GM12878 (cell line): ENCODE results near the gene TTC17.

Experiments
- BRCA1 ChIP-seq: IDR thresholded peaks from 2 replicates; pipeline ENCODE4 v1.6.1; 2011; ENCODE audit warnings: low read depth, low read length, improper control_type of control experiment
- CEBPB ChIP-seq, 2 experiments: fragments of 150-350 bp in 1 of 2; IDR thresholded peaks; 2 replicates each; pipeline ENCODE4 v1.6.1; 2012 to 2014; ENCODE audit warnings: low read depth in 2 of 2, low read length in 2 of 2, borderline replicate concordance in 1 of 2, inconsistent platforms in 1 of 2
- CEBPZ ChIP-seq: fragments of 150-350 bp; IDR thresholded peaks from 2 replicates; pipeline ENCODE4 v1.6.1; 2016; ENCODE audit warnings: low read depth, low read length
- CHD1 ChIP-seq: IDR thresholded peaks from 2 replicates; pipeline ENCODE4 v1.6.1; 2012; ENCODE audit warnings: low read depth, low read length, improper control_type of control experiment
- CTCF ChIP-seq, 3 experiments: IDR thresholded peaks in 2 of 3; conservative IDR thresholded peaks in 1 of 3; 2 replicates each; pipeline ENCODE4 v1.5.1; 2011; ENCODE audit warnings: low read depth in 3 of 3, low read length in 3 of 3, mild to moderate bottlenecking in 3 of 3, control low read depth in 2 of 3, moderate library complexity in 2 of 3, inconsistent platforms in 1 of 3, mixed read lengths in 1 of 3; ENCODE audit not compliant: control insufficient read depth in 2 of 3, insufficient read depth in 1 of 3; ENCODE audit errors: extremely low read depth in 1 of 3
- DPF2 ChIP-seq: fragments of 450-650 bp; IDR thresholded peaks from 2 replicates; pipeline ENCODE4 v1.6.1; 2017; ENCODE audit warnings: mild to moderate bottlenecking
- EP300 ChIP-seq, 2 experiments: fragments of 150-350 bp in 1 of 2; IDR thresholded peaks; 2 replicates each; pipeline ENCODE4 v1.6.1; 2011 to 2012; ENCODE audit warnings: low read depth in 2 of 2, low read length in 2 of 2, borderline replicate concordance in 1 of 2, improper control_type of control experiment in 1 of 2, inconsistent platforms in 1 of 2; ENCODE audit not compliant: control insufficient read depth in 1 of 2
- FOXK2 ChIP-seq: fragments of 450-650 bp; IDR thresholded peaks from 2 replicates; pipeline ENCODE4 v1.6.1; 2017; ENCODE audit warnings: mild to moderate bottlenecking, moderate library complexity
- MAX ChIP-seq: IDR thresholded peaks from 2 replicates; pipeline ENCODE4 v1.6.1; 2012; ENCODE audit warnings: low read depth, low read length, improper control_type of control experiment
- MYC ChIP-seq: IDR thresholded peaks from 2 replicates; pipeline ENCODE4 v1.6.1; 2011; ENCODE audit warnings: mild to moderate bottlenecking, low read length, moderate library complexity, inconsistent platforms; ENCODE audit not compliant: insufficient read depth, insufficient replicate concordance, insufficient read length, severe bottlenecking
- POLR2A ChIP-seq: IDR thresholded peaks from 2 replicates; pipeline ENCODE4 v1.6.1; 2011; ENCODE audit warnings: low read depth, mild to moderate bottlenecking, low read length
- TAF1 ChIP-seq: IDR thresholded peaks from 2 replicates; pipeline ENCODE4 v1.6.1; 2011; ENCODE audit warnings: mild to moderate bottlenecking, low read depth, low read length, borderline replicate concordance
- ZNF207 ChIP-seq: fragments of 450-650 bp; IDR thresholded peaks from 2 replicates; pipeline ENCODE4 v1.6.1; 2014; ENCODE audit warnings: antibody characterized with exemption, mild to moderate bottlenecking, borderline replicate concordance
- ZNF24 ChIP-seq: fragments of 450-650 bp; IDR thresholded peaks from 2 replicates; pipeline ENCODE4 v1.6.1; 2017; ENCODE audit warnings: antibody characterized with exemption, mild to moderate bottlenecking

- TF ChIP-seq MAX (no peak), CTCF (IDR thresholded peaks at IDR 0.05 in 2 of 3, conservative IDR thresholded peaks at IDR 0.05 in 1 of 3; ENCODE audit: control insufficient read depth in 2 of 3, extremely low read depth in 1 of 3, insufficient read depth in 1 of 3, low read depth in 3 of 3, low read length in 3 of 3) (no peak), POLR2A (no peak), FOXK2 (no peak), DPF2 (no peak), CHD1 (no peak), TAF1 (no peak), BRCA1 (no peak), CEBPB (IDR thresholded peaks at IDR 0.05; ENCODE audit: borderline replicate concordance in 1 of 2, low read depth in 2 of 2, low read length in 2 of 2) (no peak), EP300 (IDR thresholded peaks at IDR 0.05; ENCODE audit: borderline replicate concordance in 1 of 2, control insufficient read depth in 1 of 2, low read depth in 2 of 2, low read length in 2 of 2) (no peak), ZNF24 (no peak), MYC (no peak), CEBPZ (no peak), ZNF207 (no peak)
Measured at GRCh38 chr11:43408277-43408676, 49.6 kb downstream of the TTC17 start.
